K562 (cell line): Measurements from ENCODE around the gene SLC16A5. TPM values are rescaled to one million over a fixed set of nuclear protein-coding genes. Genes with fewer than 3 reads are reported as not detected.

ENCODE experiments used
- ARID3B ChIP-seq: fragments of 250-450 bp; sonication (Bioruptor Pico); IDR thresholded peaks from 2 replicates; pipeline ENCODE4 v1.4.0; 2020; ENCODE audit warnings: borderline replicate concordance
- CREM ChIP-seq: IDR thresholded peaks from 2 replicates; pipeline ENCODE4 v1.6.1; 2014; ENCODE audit warnings: antibody characterized with exemption, low read depth
- FOS ChIP-seq: IDR thresholded peaks from 3 replicates; pipeline ENCODE4 v1.6.1; 2011; ENCODE audit not compliant: insufficient read length; ENCODE audit errors: extremely low read depth
- PHF20 ChIP-seq: fragments of 450-650 bp; IDR thresholded peaks from 2 replicates; pipeline ENCODE4 v1.6.1; 2018; ENCODE audit not compliant: partially characterized antibody
- RFX7 ChIP-seq: fragments of 250-450 bp; sonication (Bioruptor Pico); IDR thresholded peaks from 2 replicates; pipeline ENCODE4 v1.5.1; 2021; ENCODE audit warnings: mild to moderate bottlenecking
- RREB1 ChIP-seq: fragments of 250-450 bp; sonication (Bioruptor Pico); IDR thresholded peaks from 2 replicates; pipeline ENCODE4 v1.4.0; 2020
- SIX5 ChIP-seq, 2 experiments: IDR thresholded peaks; 2 replicates each; pipeline ENCODE4 v1.6.1; 2011; ENCODE audit warnings: low read length in 2 of 2, borderline replicate concordance in 1 of 2, low read depth in 1 of 2, mild to moderate bottlenecking in 1 of 2, moderate library complexity in 1 of 2; ENCODE audit not compliant: insufficient read depth in 1 of 2
- TCF3 ChIP-seq: sonication (generic); formaldehyde crosslinking; IDR thresholded peaks from 2 replicates; pipeline ENCODE4 v1.4.0; 2020; ENCODE audit warnings: mild to moderate bottlenecking, missing genetic modification reagents
- ZNF140 ChIP-seq: fragments of 250-450 bp; sonication (Bioruptor Pico); IDR thresholded peaks from 2 replicates; pipeline ENCODE4 v1.8.0; 2021; ENCODE audit warnings: moderate library complexity, mild to moderate bottlenecking, inconsistent platforms
- ZNF717 ChIP-seq: fragments of 250-450 bp; sonication (Bioruptor Pico); IDR thresholded peaks from 2 replicates; pipeline ENCODE4 v1.5.0; 2021
- polyA plus RNA-seq, 8 experiments: library from polyadenylated mRNA; depleted of rRNA in 4 of 8; stranded (reverse) in 5 of 8; unstranded in 3 of 8; fragments of >200 nt; fragmentation: Nextera tagmentation in 2 of 8; fragmentation: Illumina TruSeq in 1 of 8; extraction: Ambion mirVana in 2 of 8; extraction: Trizol in 1 of 8; gene quantifications; 2 replicates each; pipeline versions ENCODE4 v1.2.1 to v1.2.3, GENCODE V29; 2011 to 2014; ENCODE audit warnings: inconsistent platforms in 1 of 8, missing spikeins in 1 of 8
- total RNA-seq, 7 experiments: library from RNA; depleted of rRNA in 6 of 7; stranded (reverse); fragments of >200 nt in 6 of 7; fragmentation: Illumina TruSeq in 2 of 7; extraction: Trizol in 2 of 7; gene quantifications; 2 replicates each; pipeline versions ENCODE4 v1.2.1 to v1.2.3, GENCODE V29; 2011 to 2021; ENCODE audit warnings: low replicate concordance in 1 of 7
- TF ChIP-seq, protein P1 (sequence below), 2 experiments: fragments of 450-650 bp; IDR thresholded peaks; 2 replicates each; pipeline ENCODE4 v1.6.1; 2016; ENCODE audit warnings: mild to moderate bottlenecking in 2 of 2, borderline replicate concordance in 1 of 2, low read depth in 1 of 2, moderate library complexity in 1 of 2

The SLC16A5 gene
- total and polyA plus RNA-seq, 9 of the 15 experiments (the other 6 are each of a cell fraction or from before 2014, with no cell fraction given): 0.06 to 2.6 (median 0.91) TPM

DNA sequence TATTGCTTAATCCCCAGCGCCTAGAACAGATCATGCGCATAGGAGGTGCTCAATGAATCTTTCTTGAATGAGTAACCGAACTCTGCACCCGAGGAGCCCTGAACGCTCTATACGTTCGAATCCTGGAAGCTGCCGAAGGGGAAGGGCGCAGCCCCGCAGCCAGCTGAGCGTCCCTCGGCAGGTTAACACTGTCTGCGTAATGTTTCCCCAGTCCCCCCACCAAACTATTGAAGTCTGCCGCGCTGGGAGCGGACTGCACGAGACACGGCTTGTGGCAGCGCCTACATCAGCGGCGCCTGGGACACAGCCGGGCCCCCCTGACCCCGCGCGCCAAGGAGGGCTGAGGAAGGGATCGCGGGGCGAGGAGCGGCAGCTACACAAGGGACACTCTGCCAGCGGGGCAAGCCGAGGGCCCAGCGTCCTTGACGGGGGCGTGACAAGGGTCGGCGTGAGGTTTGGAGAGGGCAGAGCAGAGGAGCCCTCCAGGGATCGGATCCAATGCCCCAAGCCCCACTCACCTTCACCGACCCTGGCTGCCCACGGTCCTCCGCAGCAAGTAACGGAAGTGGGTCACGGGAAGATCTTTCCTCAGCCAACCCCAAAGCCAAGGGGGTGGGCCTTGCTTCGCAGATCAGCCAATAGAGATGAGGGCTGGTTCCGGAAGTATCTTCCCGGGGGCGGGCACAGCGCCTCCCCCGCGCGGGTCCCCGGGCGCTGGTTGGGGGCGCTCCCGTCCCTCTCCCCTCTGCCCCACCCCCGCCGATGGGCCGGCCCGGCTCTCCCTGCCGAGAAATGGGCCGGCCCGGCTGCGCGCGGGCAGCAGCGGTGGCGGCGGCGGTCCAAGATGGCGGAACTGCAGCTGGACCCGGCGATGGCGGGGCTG is 41.1 kb upstream of the SLC16A5 start, which contains the start of the genes ATP5PD and KCTD2 (continued):
- TF ChIP-seq, protein P1, sequence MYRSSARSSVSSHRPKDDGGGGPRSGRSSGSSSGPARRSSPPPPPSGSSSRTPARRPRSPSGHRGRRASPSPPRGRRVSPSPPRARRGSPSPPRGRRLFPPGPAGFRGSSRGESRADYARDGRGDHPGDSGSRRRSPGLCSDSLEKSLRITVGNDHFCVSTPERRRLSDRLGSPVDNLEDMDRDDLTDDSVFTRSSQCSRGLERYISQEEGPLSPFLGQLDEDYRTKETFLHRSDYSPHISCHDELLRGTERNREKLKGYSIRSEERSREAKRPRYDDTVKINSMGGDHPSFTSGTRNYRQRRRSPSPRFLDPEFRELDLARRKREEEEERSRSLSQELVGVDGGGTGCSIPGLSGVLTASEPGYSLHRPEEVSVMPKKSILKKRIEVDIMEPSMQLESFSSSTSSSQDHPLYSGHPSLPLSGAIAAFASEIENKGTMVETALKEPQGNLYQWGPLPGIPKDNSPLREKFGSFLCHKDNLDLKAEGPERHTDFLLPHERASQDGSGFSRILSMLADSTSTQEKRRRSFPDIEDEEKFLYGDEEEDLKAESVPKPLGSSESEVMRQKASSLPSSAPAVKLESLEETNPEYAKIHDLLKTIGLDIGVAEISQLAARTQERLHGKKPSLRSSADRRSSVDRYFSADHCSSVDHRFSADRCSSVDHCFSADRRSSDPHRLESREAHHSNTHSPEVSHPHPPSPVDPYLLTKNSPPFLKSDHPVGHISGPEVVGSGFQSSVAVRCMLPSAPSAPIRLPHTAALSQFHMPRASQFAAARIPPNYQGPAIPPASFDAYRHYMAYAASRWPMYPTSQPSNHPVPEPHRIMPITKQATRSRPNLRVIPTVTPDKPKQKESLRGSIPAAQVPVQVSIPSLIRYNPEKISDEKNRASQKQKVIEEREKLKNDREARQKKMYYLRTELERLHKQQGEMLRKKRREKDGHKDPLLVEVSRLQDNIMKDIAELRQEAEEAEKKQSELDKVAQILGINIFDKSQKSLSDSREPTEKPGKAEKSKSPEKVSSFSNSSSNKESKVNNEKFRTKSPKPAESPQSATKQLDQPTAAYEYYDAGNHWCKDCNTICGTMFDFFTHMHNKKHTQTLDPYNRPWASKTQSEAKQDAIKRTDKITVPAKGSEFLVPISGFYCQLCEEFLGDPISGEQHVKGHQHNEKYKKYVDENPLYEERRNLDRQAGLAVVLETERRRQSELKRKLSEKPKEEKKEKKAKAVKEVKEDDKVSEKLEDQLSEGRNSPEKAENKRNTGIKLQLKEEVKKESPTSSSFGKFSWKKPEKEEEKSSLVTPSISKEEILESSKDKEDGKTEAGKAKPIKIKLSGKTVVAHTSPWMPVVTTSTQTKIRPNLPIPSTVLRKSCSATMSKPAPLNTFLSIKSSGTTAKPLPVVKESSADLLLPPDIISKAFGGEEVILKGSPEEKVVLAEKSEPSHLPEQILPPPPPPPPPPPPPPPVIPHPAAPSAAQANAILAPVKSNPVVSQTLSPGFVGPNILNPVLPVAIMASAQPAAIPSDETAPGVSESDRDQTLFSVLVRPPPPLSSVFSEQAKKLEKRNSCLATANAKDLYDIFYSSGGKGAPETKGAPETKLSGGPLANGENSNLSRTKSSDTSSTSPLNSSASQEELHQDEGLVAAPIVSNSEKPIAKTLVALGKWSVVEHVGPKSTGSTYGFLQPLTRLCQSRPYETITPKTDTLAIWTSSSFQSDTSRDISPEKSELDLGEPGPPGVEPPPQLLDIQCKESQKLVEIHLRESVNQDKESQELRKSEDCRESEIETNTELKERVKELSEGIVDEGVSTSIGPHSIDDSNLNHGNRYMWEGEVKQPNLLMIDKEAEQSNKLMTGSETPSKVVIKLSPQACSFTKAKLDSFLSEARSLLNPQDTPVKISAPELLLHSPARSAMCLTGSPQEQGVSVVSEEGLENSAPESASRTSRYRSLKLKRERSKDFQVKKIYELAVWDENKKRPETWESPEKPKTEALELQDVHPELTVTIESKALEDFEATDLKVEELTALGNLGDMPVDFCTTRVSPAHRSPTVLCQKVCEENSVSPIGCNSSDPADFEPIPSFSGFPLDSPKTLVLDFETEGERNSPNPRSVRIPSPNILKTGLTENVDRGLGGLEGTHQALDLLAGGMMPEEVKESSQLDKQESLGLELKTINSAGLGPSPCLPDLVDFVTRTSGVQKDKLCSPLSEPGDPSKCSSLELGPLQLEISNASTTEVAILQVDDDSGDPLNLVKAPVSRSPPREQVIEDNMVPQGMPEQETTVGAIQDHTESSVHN (IDR thresholded peaks at IDR 0.05; ENCODE audit: borderline replicate concordance in 1 of 2, low read depth in 1 of 2): no peak
- TF ChIP-seq ZNF717 (CRISPR knock-in tag): no peak
- peak in 1 of 2 experiments; percentile 35; a peak in 2 of 4 replicates for TF ChIP-seq SIX5 (IDR thresholded peaks at IDR 0.05; ENCODE audit: borderline replicate concordance in 1 of 2, insufficient read depth in 1 of 2, low read depth in 1 of 2, low read length in 2 of 2)
- peak; percentile 85 for TF ChIP-seq CREM
- no peak for TF ChIP-seq ARID3B (CRISPR knock-in tag)
- no peak for TF ChIP-seq TCF3 (CRISPR knock-in tag)
- peak; percentile 94 for TF ChIP-seq FOS
- TF ChIP-seq ZNF140 (CRISPR knock-in tag): no peak
- no peak for TF ChIP-seq RFX7 (CRISPR knock-in tag)
- TF ChIP-seq RREB1 (CRISPR knock-in tag): no peak
- TF ChIP-seq PHF20: peak; percentile 67
